Measurements from ENCODE around the gene HUNK. TPM values are rescaled to one million over a fixed set of nuclear protein-coding genes. Genes with fewer than 3 reads are reported as not detected.

HUNK gene
- total RNA-seq, 4 donors from 2014 or later, result 4.8 to 5.9 (median 5.6) TPM

DNA sequence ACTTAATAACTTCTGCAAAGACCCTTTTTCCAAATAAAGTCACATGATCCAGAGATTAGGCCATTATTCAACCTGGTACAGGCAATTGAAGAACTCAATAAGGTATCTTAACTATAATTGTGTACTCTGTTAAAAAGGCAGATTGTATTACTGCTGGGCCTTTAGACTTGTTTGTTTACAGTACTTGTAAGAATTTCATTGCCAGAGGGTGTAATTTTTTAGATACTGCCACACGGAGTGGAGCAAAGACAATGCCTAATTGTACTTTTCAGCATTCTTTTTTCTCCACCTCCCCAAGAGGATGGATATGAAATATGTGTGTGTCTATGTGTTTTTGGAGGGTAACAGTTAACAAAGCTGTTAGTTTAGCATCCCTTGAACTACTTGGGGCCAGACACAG is 47.5 kb downstream of the HUNK start:
- Histone ChIP-seq H3K4me3 (no peak overlapping the region), H3K4me1 (no peaks in the 10 kb centered on the region), H3K36me3 (peaks cover 4% of the 10 kb centered on the region), H3K9me3 (no peaks in the 10 kb centered on the region), H3K27ac (no peak overlapping the region), H3K27me3 (no peaks in the 10 kb centered on the region)
- no peak for DNase-seq (ENCODE audit: low spot score in 2 of 2)
- WGBS, result 54% methylated on average over 1 of the region's 1 CpG
- TF ChIP-seq EP300 (IDR thresholded peaks at IDR 0.05), result no peak
- no peak for TF ChIP-seq POLR2AphosphoS5 (IDR thresholded peaks at IDR 0.05)
- TF ChIP-seq, protein P1, sequence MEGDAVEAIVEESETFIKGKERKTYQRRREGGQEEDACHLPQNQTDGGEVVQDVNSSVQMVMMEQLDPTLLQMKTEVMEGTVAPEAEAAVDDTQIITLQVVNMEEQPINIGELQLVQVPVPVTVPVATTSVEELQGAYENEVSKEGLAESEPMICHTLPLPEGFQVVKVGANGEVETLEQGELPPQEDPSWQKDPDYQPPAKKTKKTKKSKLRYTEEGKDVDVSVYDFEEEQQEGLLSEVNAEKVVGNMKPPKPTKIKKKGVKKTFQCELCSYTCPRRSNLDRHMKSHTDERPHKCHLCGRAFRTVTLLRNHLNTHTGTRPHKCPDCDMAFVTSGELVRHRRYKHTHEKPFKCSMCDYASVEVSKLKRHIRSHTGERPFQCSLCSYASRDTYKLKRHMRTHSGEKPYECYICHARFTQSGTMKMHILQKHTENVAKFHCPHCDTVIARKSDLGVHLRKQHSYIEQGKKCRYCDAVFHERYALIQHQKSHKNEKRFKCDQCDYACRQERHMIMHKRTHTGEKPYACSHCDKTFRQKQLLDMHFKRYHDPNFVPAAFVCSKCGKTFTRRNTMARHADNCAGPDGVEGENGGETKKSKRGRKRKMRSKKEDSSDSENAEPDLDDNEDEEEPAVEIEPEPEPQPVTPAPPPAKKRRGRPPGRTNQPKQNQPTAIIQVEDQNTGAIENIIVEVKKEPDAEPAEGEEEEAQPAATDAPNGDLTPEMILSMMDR (IDR thresholded peaks at IDR 0.05), result no peak
- no peak for TF ChIP-seq POLR2A (IDR thresholded peaks at IDR 0.05)

DNA sequence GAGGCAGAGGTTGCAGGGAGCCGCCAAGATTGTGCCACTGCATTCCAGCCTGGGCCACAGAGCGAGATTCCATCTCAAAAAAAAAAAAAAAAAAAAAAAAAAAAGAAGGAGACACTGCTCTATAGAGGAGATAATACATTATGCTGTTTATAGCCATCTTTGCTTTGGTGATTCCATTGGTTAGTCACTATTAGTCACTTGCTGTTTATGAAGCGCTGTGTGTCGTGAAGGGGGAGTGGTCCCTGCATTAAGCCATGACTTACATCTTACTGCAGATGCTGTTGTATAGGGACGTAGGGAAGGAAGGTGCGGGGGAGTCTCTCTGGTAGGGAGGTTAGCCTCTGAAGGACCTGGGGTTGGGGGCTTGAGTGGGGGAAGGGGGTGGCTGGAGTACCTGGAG is 48.3 kb downstream of the HUNK start:
- Histone ChIP-seq H3K4me1 (no peaks in the 10 kb centered on the region), H3K27ac (no peak overlapping the region), H3K9me3 (no peaks in the 10 kb centered on the region), H3K4me3 (no peak overlapping the region), H3K36me3 (peaks cover 4% of the 10 kb centered on the region), H3K27me3 (no peaks in the 10 kb centered on the region)
- no peak for DNase-seq (ENCODE audit: low spot score in 2 of 2)
- TF ChIP-seq, protein P1 (IDR thresholded peaks at IDR 0.05), result no peak
- TF ChIP-seq POLR2A (IDR thresholded peaks at IDR 0.05), result no peak
- TF ChIP-seq EP300 (IDR thresholded peaks at IDR 0.05), result no peak
- TF ChIP-seq POLR2AphosphoS5 (IDR thresholded peaks at IDR 0.05), result no peak
- WGBS, result 88% methylated on average over 6 of the region's 6 CpGs

DNA sequence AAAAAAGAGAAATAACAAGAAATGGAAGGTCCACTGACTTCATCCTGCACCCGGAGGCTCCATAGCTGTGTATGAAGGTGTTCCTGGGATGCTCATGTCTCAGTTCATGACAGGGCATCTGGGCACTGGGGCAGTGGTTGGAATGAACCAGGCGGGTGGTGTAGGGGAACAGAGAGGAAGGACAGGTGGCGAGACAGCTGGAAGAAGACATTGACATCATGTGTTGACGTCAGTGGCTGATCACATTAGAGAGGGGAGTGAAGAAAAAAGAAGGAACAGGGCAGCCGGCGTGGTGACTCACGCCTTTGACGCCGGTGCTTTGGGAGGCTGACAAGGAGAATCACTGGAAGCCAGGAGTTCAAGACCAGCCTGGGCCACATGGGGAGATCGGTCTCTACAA is 50.1 kb downstream of the HUNK start:
- DNase-seq (ENCODE audit: low spot score in 2 of 2), result no peak
- Histone ChIP-seq H3K4me1 (no peaks in the 10 kb centered on the region), H3K9me3 (no peaks in the 10 kb centered on the region), H3K36me3 (peaks cover 4% of the 10 kb centered on the region), H3K4me3 (no peak overlapping the region), H3K27me3 (no peaks in the 10 kb centered on the region), H3K27ac (no peak overlapping the region)
- WGBS, result 95% methylated on average over 10 of the region's 10 CpGs
- TF ChIP-seq EP300 (IDR thresholded peaks at IDR 0.05) (no peak), POLR2A (IDR thresholded peaks at IDR 0.05) (no peak), POLR2AphosphoS5 (IDR thresholded peaks at IDR 0.05) (no peak)
- TF ChIP-seq, protein P1 (IDR thresholded peaks at IDR 0.05), result no peak

DNA sequence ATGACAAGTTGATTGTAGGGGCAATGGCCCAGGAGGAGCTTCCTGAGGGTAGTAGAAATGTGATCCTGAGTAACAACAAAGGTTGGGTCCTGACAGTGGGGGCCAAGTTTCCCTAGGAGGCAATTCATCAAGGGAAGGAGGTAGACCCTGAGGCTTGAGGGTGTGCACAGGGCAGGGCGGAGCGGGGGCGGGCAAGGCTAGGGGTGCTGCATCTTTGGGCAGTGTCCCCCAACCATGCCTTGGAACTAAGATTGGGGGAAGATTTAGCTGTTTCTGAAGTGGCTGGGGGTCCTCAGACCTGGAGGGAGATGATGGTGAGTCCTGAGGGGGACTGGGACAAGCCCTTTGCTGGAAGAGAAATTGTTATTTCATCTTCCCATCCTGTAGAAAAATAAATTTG is 50.9 kb downstream of the HUNK start:
- no peak for DNase-seq (ENCODE audit: low spot score in 2 of 2)
- no peaks in the 10 kb centered on the region for H3K27me3 ChIP-seq
- TF ChIP-seq POLR2AphosphoS5 (IDR thresholded peaks at IDR 0.05) (no peak), POLR2A (IDR thresholded peaks at IDR 0.05) (no peak), EP300 (IDR thresholded peaks at IDR 0.05) (no peak)
- TF ChIP-seq, protein P1 (IDR thresholded peaks at IDR 0.05), result no peak
- 93% methylated on average over 3 of the region's 3 CpGs for whole genome bisulfite sequencing
- H3K4me3 ChIP-seq, result no peak overlapping the region
- peaks cover 4% of the 10 kb centered on the region for H3K36me3 ChIP-seq
- H3K27ac ChIP-seq, result no peak overlapping the region
- no peaks in the 10 kb centered on the region for H3K4me1 ChIP-seq
- no peaks in the 10 kb centered on the region for H3K9me3 ChIP-seq

DNA sequence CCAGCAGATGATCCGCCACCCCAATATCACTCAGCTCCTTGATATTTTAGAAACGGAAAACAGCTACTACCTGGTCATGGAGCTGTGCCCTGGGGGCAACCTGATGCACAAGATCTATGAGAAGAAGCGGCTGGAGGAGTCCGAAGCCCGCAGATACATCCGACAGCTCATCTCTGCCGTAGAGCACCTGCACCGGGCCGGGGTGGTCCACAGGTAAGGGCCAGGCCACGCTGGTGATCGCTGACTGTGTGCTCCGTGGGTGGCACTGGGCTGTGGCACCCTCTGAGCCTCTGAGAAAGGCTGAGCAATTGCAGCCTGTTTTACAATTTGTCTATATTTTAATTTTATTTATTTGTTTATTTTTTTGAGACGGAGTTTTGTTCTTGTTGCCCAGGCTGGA is 51.7 kb downstream of the HUNK start:
- Histone ChIP-seq H3K4me1 (no peaks in the 10 kb centered on the region), H3K27ac (no peak overlapping the region), H3K4me3 (no peak overlapping the region), H3K9me3 (no peaks in the 10 kb centered on the region), H3K27me3 (no peaks in the 10 kb centered on the region), H3K36me3 (peaks cover 4% of the 10 kb centered on the region)
- TF ChIP-seq EP300 (IDR thresholded peaks at IDR 0.05) (no peak), POLR2A (IDR thresholded peaks at IDR 0.05) (no peak), POLR2AphosphoS5 (IDR thresholded peaks at IDR 0.05) (no peak)
- TF ChIP-seq, protein P1 (IDR thresholded peaks at IDR 0.05), result no peak
- WGBS, result 90% methylated on average over 13 of the region's 13 CpGs
- no peak for DNase-seq (ENCODE audit: low spot score in 2 of 2)

All from suprapubic skin (tissue), 4 donors.